ENCODE results near the gene MAT2A.

The MAT2A gene

GRCh38 chr2:85580206-85580605 lies 41.2 kb downstream of the MAT2A start:
- TF ChIP-seq CTCF (IDR thresholded peaks at IDR 0.05; ENCODE audit: low read depth, low read length, missing control alignments), result no peak
- no peak for DNase-seq (ENCODE audit: extremely low read depth, low read depth)
- no peak overlapping the region for H3K4me3 ChIP-seq (replicated peaks; ENCODE audit: low read depth, low read length)

- no peak for TF ChIP-seq CTCF (IDR thresholded peaks at IDR 0.05; ENCODE audit: low read depth, low read length, missing control alignments)
- H3K4me3 ChIP-seq (replicated peaks; ENCODE audit: low read depth, low read length), result no peak overlapping the region
- DNase-seq (ENCODE audit: extremely low read depth, low read depth), result no peak
Observed at GRCh38 chr2:85582492-85582891, 43.5 kb downstream of the MAT2A start.

GRCh38 chr2:85583667-85584353 lies 44.8 kb downstream of the MAT2A start:
- H3K4me3 ChIP-seq (replicated peaks; ENCODE audit: low read depth, low read length), result peak overlapping the region; percentile 44
- no peak for TF ChIP-seq CTCF (IDR thresholded peaks at IDR 0.05; ENCODE audit: low read depth, low read length, missing control alignments)
- no peak for DNase-seq (ENCODE audit: extremely low read depth, low read depth)

- no peak for DNase-seq (ENCODE audit: extremely low read depth, low read depth)
- peak within 1 kb of the TSS; percentile 44 for H3K4me3 ChIP-seq (replicated peaks; ENCODE audit: low read depth, low read length)
- no peak for TF ChIP-seq CTCF (IDR thresholded peaks at IDR 0.05; ENCODE audit: low read depth, low read length, missing control alignments)
Observed at GRCh38 chr2:85584354-85584856, 45.4 kb downstream of the MAT2A start, which contains the start of gene VAMP5. Gene VAMP5 (plus strand): TSS chr2:85584431. CDS start chr2:85584491, 60 bp downstream.

GRCh38 chr2:85584857-85585780 lies 46.2 kb downstream of the MAT2A start:
- H3K4me3 ChIP-seq (replicated peaks; ENCODE audit: low read depth, low read length), result peak overlapping the region; percentile 44
- DNase-seq (ENCODE audit: extremely low read depth, low read depth), result peak; percentile 61
- no peak for TF ChIP-seq CTCF (IDR thresholded peaks at IDR 0.05; ENCODE audit: low read depth, low read length, missing control alignments)

GRCh38 chr2:85585781-85586105 lies 46.8 kb downstream of the MAT2A start:
- no peak overlapping the region for H3K4me3 ChIP-seq (replicated peaks; ENCODE audit: low read depth, low read length)
- TF ChIP-seq CTCF (IDR thresholded peaks at IDR 0.05; ENCODE audit: low read depth, low read length, missing control alignments), result no peak

More at GRCh38 chr2:85585781-85586105, 46.8 kb downstream of the MAT2A start:
- no peak for DNase-seq (ENCODE audit: extremely low read depth, low read depth)
